H1 (cell line): Measurements from ENCODE around the gene CARD11. TPM values are rescaled to one million over a fixed set of nuclear protein-coding genes. Genes with fewer than 3 reads are reported as not detected.

ENCODE experiments used
- CTCF ChIA-PET: fragments of 300-600 bp; sonication (Branson Sonifier 250); formaldehyde crosslinking; loops from one replicate; lab custom pipeline; 2021; ENCODE audit not compliant: partially characterized antibody; lab: Charles Lee
- POLR2A ChIA-PET: fragments of 300-600 bp; sonication (Branson Sonifier 250); formaldehyde crosslinking; loops from one replicate; lab custom pipeline; 2021; ENCODE audit warnings: inconsistent platforms; ENCODE audit not compliant: partially characterized antibody; lab: Charles Lee
- DNase-seq, 2 experiments: peaks; one replicate each; pipeline versions ENCODE4 v3.0.0 to v3.0.0-alpha.2; 2010 to 2022; ENCODE audit warnings: low spot score in 2 of 2, low read depth in 1 of 2, mixed read lengths in 1 of 2
- FAIRE-seq: peaks from 2 replicates; lab custom pipeline; 2011; peaks lifted over from hg19 to GRCh38; lab: Jason Lieb, UNC
- H2AFZ ChIP-seq: 2 replicates; pipeline ENCODE4 v1.8.1; 2012; ENCODE audit warnings: low read length, inconsistent platforms
- H2AK5ac ChIP-seq: 2 replicates; pipeline ENCODE4 v1.6.1; 2013; ENCODE audit warnings: low read depth, low read length
- H2BK120ac ChIP-seq: replicated peaks from 2 replicates; pipeline ENCODE3; 2013; ENCODE audit warnings: low read depth, low read length, inconsistent platforms
- H2BK12ac ChIP-seq: 2 replicates; pipeline ENCODE4 v1.6.1; 2013; ENCODE audit warnings: low read depth, low read length
- H2BK15ac ChIP-seq: 2 replicates; pipeline ENCODE4 v1.6.1; 2013; ENCODE audit warnings: low read length
- H2BK20ac ChIP-seq: 2 replicates; pipeline ENCODE4 v1.6.1; 2013; ENCODE audit warnings: low read length
- H2BK5ac ChIP-seq: 2 replicates; pipeline ENCODE4 v1.6.1; 2013; ENCODE audit warnings: low read depth, low read length
- H3K14ac ChIP-seq: 2 replicates; pipeline ENCODE4 v1.6.1; 2013; ENCODE audit warnings: inconsistent platforms; ENCODE audit not compliant: insufficient read length
- H3K18ac ChIP-seq: 2 replicates; pipeline ENCODE4 v1.6.1; 2013; ENCODE audit warnings: low read length; ENCODE audit errors: extremely low read depth
- H3K23ac ChIP-seq: 2 replicates; pipeline ENCODE4 v1.6.1; 2013; ENCODE audit warnings: inconsistent platforms; ENCODE audit not compliant: insufficient read length
- H3K23me2 ChIP-seq: 2 replicates; pipeline ENCODE4 v1.6.1; 2013; ENCODE audit warnings: low read depth, low read length
- H3K27ac ChIP-seq: 2 replicates; pipeline ENCODE4 v1.6.1; 2011; ENCODE audit warnings: low read depth, low read length, inconsistent platforms
- H3K27me3 ChIP-seq, 4 experiments: replicated peaks in 1 of 4; 1 replicate in 1 of 4; 2 replicates in 3 of 4; pipeline versions ENCODE4 v1.6.1 to v1.8.1; 2011 to 2013; ENCODE audit warnings: low read length in 3 of 4, mild to moderate bottlenecking in 3 of 4, inconsistent platforms in 2 of 4, mixed read lengths in 2 of 4, moderate library complexity in 1 of 4; ENCODE audit not compliant: control insufficient read depth in 3 of 4, insufficient read depth in 3 of 4; ENCODE audit errors: extremely low read depth in 1 of 4
- H3K36me3 ChIP-seq, 4 experiments: 2 replicates each; pipeline versions ENCODE4 v1.6.1 to v1.8.1; 2011 to 2013; ENCODE audit warnings: mild to moderate bottlenecking in 4 of 4, low read length in 3 of 4, moderate library complexity in 2 of 4, control low read depth in 1 of 4, inconsistent platforms in 1 of 4; ENCODE audit not compliant: insufficient read depth in 4 of 4, control insufficient read depth in 2 of 4
- H3K4ac ChIP-seq: replicated peaks from 2 replicates; pipeline ENCODE3; 2013; ENCODE audit warnings: low read length, low read depth, mixed read lengths, inconsistent platforms; ENCODE audit not compliant: insufficient read length
- H3K4me1 ChIP-seq, 4 experiments: replicated peaks in 1 of 4; 1 replicate in 1 of 4; 2 replicates in 3 of 4; pipeline versions ENCODE4 v1.6.1 to v1.8.1; 2011 to 2013; ENCODE audit warnings: low read length in 3 of 4, inconsistent platforms in 2 of 4, mixed read lengths in 1 of 4; ENCODE audit not compliant: insufficient read depth in 4 of 4, control insufficient read depth in 3 of 4
- H3K4me2 ChIP-seq, 2 experiments: 2 replicates each; pipeline versions ENCODE4 v1.6.1 to v1.8.1; 2011 to 2013; ENCODE audit warnings: low read depth in 2 of 2, low read length in 2 of 2, control low read depth in 1 of 2, inconsistent platforms in 1 of 2, mild to moderate bottlenecking in 1 of 2; ENCODE audit not compliant: insufficient read depth in 1 of 2
- H3K4me3 ChIP-seq, 4 experiments: fragments of 200-600, 300-600 bp in 1 of 4; sonication (generic), shearing (Covaris generic), sonication (Bioruptor Twin) in 1 of 4; 2 replicates each; pipeline versions ENCODE4 v1.5.1 to v1.8.1; 2011 to 2016; ENCODE audit warnings: low read length in 4 of 4, low read depth in 3 of 4, control low read depth in 2 of 4, inconsistent platforms in 2 of 4, mild to moderate bottlenecking in 2 of 4, mixed read lengths in 1 of 4, moderate library complexity in 1 of 4; ENCODE audit not compliant: insufficient read depth in 2 of 4; ENCODE audit errors: extremely low read depth in 1 of 4
- H3K56ac ChIP-seq: replicated peaks from 2 replicates; pipeline ENCODE3; 2013; ENCODE audit warnings: low read depth, mild to moderate bottlenecking, mixed read lengths, low read length, inconsistent platforms; ENCODE audit not compliant: insufficient read length
- H3K79me1 ChIP-seq: 2 replicates; pipeline ENCODE4 v1.6.1; 2013; ENCODE audit warnings: low read depth, low read length, control low read depth
- H3K79me2 ChIP-seq, 2 experiments: 2 replicates each; pipeline versions ENCODE4 v1.6.1 to v1.8.1; 2012 to 2013; ENCODE audit warnings: low read length in 2 of 2, mild to moderate bottlenecking in 2 of 2, inconsistent platforms in 1 of 2; ENCODE audit not compliant: insufficient read depth in 2 of 2, control insufficient read depth in 1 of 2
- H3K9ac ChIP-seq, 4 experiments: replicated peaks in 1 of 4; 1 replicate in 1 of 4; 2 replicates in 3 of 4; pipeline versions ENCODE4 v1.6.1 to v1.8.1; 2011 to 2013; ENCODE audit warnings: low read depth in 3 of 4, low read length in 3 of 4, control low read depth in 2 of 4, mild to moderate bottlenecking in 2 of 4, moderate library complexity in 2 of 4, inconsistent platforms in 1 of 4; ENCODE audit errors: extremely low read depth in 1 of 4
- H3K9me3 ChIP-seq, 2 experiments: 2 replicates each; pipeline versions ENCODE4 v1.6.1 to v1.8.1; 2012 to 2013; ENCODE audit warnings: mild to moderate bottlenecking in 2 of 2, moderate library complexity in 2 of 2, control low read depth in 1 of 2, inconsistent platforms in 1 of 2, low read depth in 1 of 2, low read length in 1 of 2, mixed read lengths in 1 of 2; ENCODE audit not compliant: insufficient read depth in 2 of 2
- H4K20me1 ChIP-seq, 2 experiments: replicated peaks in 1 of 2; 2 replicates each; pipeline versions ENCODE3 to v1.8.1; 2011 to 2013; ENCODE audit warnings: inconsistent platforms in 2 of 2, low read length in 2 of 2, mild to moderate bottlenecking in 1 of 2; ENCODE audit not compliant: insufficient read depth in 2 of 2, control insufficient read depth in 1 of 2
- H4K5ac ChIP-seq: 2 replicates; pipeline ENCODE4 v1.6.1; 2013; ENCODE audit warnings: low read length, low read depth, mixed read lengths, inconsistent platforms; ENCODE audit not compliant: insufficient read length
- H4K8ac ChIP-seq: 2 replicates; pipeline ENCODE4 v1.8.0; 2013; ENCODE audit warnings: mild to moderate bottlenecking, moderate library complexity, low read length, inconsistent platforms; ENCODE audit not compliant: insufficient read depth; ENCODE audit errors: extremely low read depth
- H4K91ac ChIP-seq: replicated peaks from 2 replicates; pipeline ENCODE3; 2013; ENCODE audit warnings: low read length, mixed read lengths, inconsistent platforms; ENCODE audit not compliant: insufficient read length
- BRCA1 ChIP-seq: IDR thresholded peaks from 2 replicates; pipeline ENCODE4 v1.6.1; 2012; ENCODE audit warnings: low read depth, low read length, improper control_type of control experiment
- KDM5A ChIP-seq: fragments of 200-600 bp; IDR thresholded peaks from 2 replicates; pipeline ENCODE4 v1.7.1; 2012; ENCODE audit warnings: mild to moderate bottlenecking, low read length, inconsistent platforms, mixed read lengths
- SP1 ChIP-seq: IDR thresholded peaks from 2 replicates; pipeline ENCODE4 v1.6.1; 2011; ENCODE audit warnings: low read depth, low read length
- TAF1 ChIP-seq: IDR thresholded peaks from 2 replicates; pipeline ENCODE4 v1.6.1; 2011; ENCODE audit warnings: mild to moderate bottlenecking, low read depth, low read length
- WGBS, 2 experiments: shearing (Covaris generic) in 1 of 2; methylation state at CpG; one replicate each; pipeline versions ENCODE4 v1.1.6 to v1.1.7; 2013 to 2015; ENCODE audit warnings: low lambda C conversion rate in 2 of 2, mixed read lengths in 2 of 2, inconsistent platforms in 1 of 2, low coverage in 1 of 2, missing lambda C conversion rate in 1 of 2; ENCODE audit not compliant: insufficient replicate concordance in 2 of 2, insufficient coverage in 1 of 2, insufficient read length in 1 of 2; ENCODE audit errors: extremely low coverage in 1 of 2, missing lambda C conversion rate in 1 of 2; 5-methylcytosine and 5-hydroxymethylcytosine counted together
- polyA plus RNA-seq, 7 experiments: library from polyadenylated mRNA; depleted of rRNA in 3 of 7; stranded (reverse) in 5 of 7; unstranded in 2 of 7; fragments of >200 nt in 5 of 7; fragments of 200-250 nt in 2 of 7; gene quantifications; 1 replicate in 5 of 7; 2 replicates in 1 of 7; 4 replicates in 1 of 7; pipeline versions ENCODE4 v1.2.1 to v1.2.3, GENCODE V29; 2011 to 2013; ENCODE audit warnings: missing spikeins in 2 of 7, mixed read lengths in 2 of 7
- total RNA-seq: library from RNA; stranded (reverse); fragmentation: NEBNext Ultra II Directional; extraction: Animal tissue kit (Norgen Biotek cat#: 25700); gene quantifications from 2 replicates; pipeline ENCODE4 v1.2.1, GENCODE V29; 2021

The CARD11 gene
- total and polyA plus RNA-seq, 2 of the 8 experiments (the other 6 are each of a cell fraction or from before 2014, with no cell fraction given), result 12.6 to 29.8 TPM

DNA sequence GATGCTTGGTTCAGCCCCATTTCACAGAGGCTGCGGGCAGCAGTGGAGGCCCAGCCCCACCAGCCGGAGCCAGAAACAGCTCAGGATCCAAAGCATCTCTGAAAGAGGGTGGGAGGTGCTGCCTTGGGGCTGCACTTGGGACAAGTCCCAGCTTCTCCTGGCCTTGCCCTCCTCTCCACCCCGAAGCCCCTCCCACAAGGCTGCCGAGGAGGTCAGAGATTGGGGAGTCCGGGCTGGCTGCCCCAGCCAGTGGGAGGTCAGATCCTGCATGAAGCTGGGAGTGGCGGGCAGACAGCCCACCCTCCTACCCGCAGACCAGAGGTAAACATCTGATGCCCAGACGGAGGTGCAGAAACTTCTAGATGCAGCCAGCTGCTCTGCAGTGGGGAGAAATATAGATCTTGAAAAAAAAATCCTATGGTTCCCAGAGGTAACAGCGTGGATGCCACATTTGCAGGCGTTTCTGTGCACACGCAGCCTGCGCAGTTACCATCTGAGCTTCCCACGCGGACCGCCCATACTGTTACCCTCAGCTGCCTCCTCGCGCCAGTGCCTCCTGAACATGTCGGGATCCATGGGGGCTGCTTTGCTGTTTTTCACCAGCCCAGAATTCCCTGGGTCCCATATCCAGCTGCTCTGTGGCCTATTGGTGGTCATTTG, 162.7 kb downstream of the CARD11 start:
- TF ChIP-seq BRCA1 (no peak), KDM5A (no peak), TAF1 (0 out of 2 replicates have a peak, but pooled peaks have one; percentile 32), SP1 (peak; percentile 27; the same call in 1 of the 2 replicates)
- DNase-seq (peak in 1 of 2 experiments; percentile 80), FAIRE-seq (no peak)
- Histone ChIP-seq H3K23ac (no peak overlapping the region), H3K4ac (no peak overlapping the region), H4K5ac (no peak overlapping the region), H2BK5ac (peak overlapping the region; percentile 28; the same call in 1 of the 2 replicates), H3K23me2 (no peaks in the 10 kb centered on the region), H3K9ac (no peak overlapping the region), H3K79me2 (no peaks in the 10 kb centered on the region), H3K79me1 (no peaks in the 10 kb centered on the region), H2BK20ac (no peak overlapping the region), H4K8ac (no peak overlapping the region), H4K20me1 (peaks cover 0 to 4% of the 10 kb centered on the region in 2 experiments), H2BK15ac (no peak overlapping the region; the same call in 1 of the 2 replicates), H3K27me3 (no peaks in the 10 kb centered on the region), H4K91ac (peak overlapping the region; percentile 69), H2BK12ac (peak overlapping the region; percentile 84; the same call in 1 of the 2 replicates), H3K4me2 (no peak overlapping the region; a peak in 1 of 4 replicates), H3K27ac (no peak overlapping the region), H2BK120ac (no peak overlapping the region), H3K4me3 (no peak overlapping the region), H3K18ac (no peak overlapping the region; the same call in 1 of the 2 replicates), H2AFZ (0 out of 2 replicates have a peak overlapping the region, but pooled peaks have one; percentile 15), H3K4me1 (peaks cover 0 to 27% (median 14%) of the 10 kb centered on the region in 4 experiments; a peak in 6 of 7 replicates), H3K9me3 (no peaks in the 10 kb centered on the region), H3K36me3 (no peaks in the 10 kb centered on the region), H3K56ac (no peak overlapping the region), H2AK5ac (no peak overlapping the region), H3K14ac (no peak overlapping the region)
- 70% methylated on average over 18 of the region's 18 CpGs; no CpG with 5 or more reads in 1 of the 2 experiments for WGBS, 2 experiments
- ChIA-PET POLR2A (interaction anchor here (0.6 to 1.6 kb wide), 4 partner anchors 9 to 154 kb away, joined by 4 to 5 read pairs (median 4); no protein-coding TSS in a partner anchor), CTCF (interaction anchor here (0.8 to 5.0 kb wide), 4 partner anchors 15 to 185 kb away, joined by 4 to 34 read pairs (median 4); no protein-coding TSS in a partner anchor)
